Lower leg skin (tissue), 3 donors: ENCODE data around the gene CPA1.

Experiments
- CTCF ChIP-seq, 3 donors: fragments of 450-650 bp; IDR thresholded peaks; one replicate each; pipeline ENCODE4 v1.5.1; 2016; ENCODE audit warnings: antibody characterized with exemption in 3 of 3, mild to moderate bottlenecking in 3 of 3, moderate library complexity in 2 of 3
- POLR2A ChIP-seq, 2 donors: fragments of 450-650 bp; IDR thresholded peaks; one replicate each; pipeline ENCODE4 v1.6.1; 2016 to 2017; ENCODE audit warnings: antibody characterized with exemption in 2 of 2, mild to moderate bottlenecking in 1 of 2, moderate library complexity in 1 of 2

GRCh38 chr7:130369110-130369711, 11.1 kb upstream of the CPA1 start:
- TF ChIP-seq POLR2A (IDR thresholded peaks at IDR 0.05) (no peak), CTCF (IDR thresholded peaks at IDR 0.05) (no peak)
